Measurements from ENCODE around the gene GRIK3. TPM values are rescaled to one million over a fixed set of nuclear protein-coding genes. Genes with fewer than 3 reads are reported as not detected.

GRIK3 gene
- total RNA-seq, 1 donor from 2014 or later, result not detected

- Mint-ChIP-seq H3K27ac (no peak overlapping the region), H3K36me3 (no peaks in the 10 kb centered on the region), H3K4me1 (no peaks in the 10 kb centered on the region), H3K4me3 (no peak overlapping the region), H3K27me3 (ENCODE audit: low read depth) (peaks cover 43% of the 10 kb centered on the region), H3K9me3 (peaks cover 4% of the 10 kb centered on the region)
- no peak for DNase-seq (ENCODE audit: low spot score in 2 of 2, unreplicated experiment in 2 of 2)
- TF ChIP-seq CTCF (IDR thresholded peaks at IDR 0.05; ENCODE audit: unreplicated experiment), result no peak
Measured at GRCh38 chr1:36982709-36983108, 51.6 kb downstream of the GRIK3 start.

GRCh38 chr1:36981771-36982622 is 52.3 kb downstream of the GRIK3 start:
- no peak for DNase-seq (ENCODE audit: low spot score in 2 of 2, unreplicated experiment in 2 of 2)
- no peak for TF ChIP-seq CTCF (IDR thresholded peaks at IDR 0.05; ENCODE audit: unreplicated experiment)
- H3K27ac Mint-ChIP-seq, result no peak overlapping the region
- H3K4me1 Mint-ChIP-seq, result no peaks in the 10 kb centered on the region
- H3K9me3 Mint-ChIP-seq, result peaks cover 4% of the 10 kb centered on the region
- no peak overlapping the region for H3K4me3 Mint-ChIP-seq
- peaks cover 43% of the 10 kb centered on the region for H3K27me3 Mint-ChIP-seq (ENCODE audit: low read depth)
- no peaks in the 10 kb centered on the region for H3K36me3 Mint-ChIP-seq

- Mint-ChIP-seq H3K36me3 (no peaks in the 10 kb centered on the region), H3K27me3 (ENCODE audit: low read depth) (peaks cover 42% of the 10 kb centered on the region), H3K4me3 (no peak overlapping the region), H3K4me1 (no peaks in the 10 kb centered on the region), H3K9me3 (peaks cover 4% of the 10 kb centered on the region), H3K27ac (no peak overlapping the region)
- DNase-seq (ENCODE audit: low spot score in 2 of 2, unreplicated experiment in 2 of 2), result no peak
- no peak for TF ChIP-seq CTCF (IDR thresholded peaks at IDR 0.05; ENCODE audit: unreplicated experiment)
Measured at GRCh38 chr1:36981126-36981525, 53.2 kb downstream of the GRIK3 start.

- no peak overlapping the region for H3K27ac Mint-ChIP-seq
- no peak for TF ChIP-seq CTCF (IDR thresholded peaks at IDR 0.05; ENCODE audit: unreplicated experiment)
- DNase-seq (ENCODE audit: low spot score in 2 of 2, unreplicated experiment in 2 of 2), result no peak
- H3K36me3 Mint-ChIP-seq, result no peaks in the 10 kb centered on the region
- H3K27me3 Mint-ChIP-seq (ENCODE audit: low read depth), result peaks cover 34% of the 10 kb centered on the region
- H3K9me3 Mint-ChIP-seq, result peaks cover 4% of the 10 kb centered on the region
- H3K4me1 Mint-ChIP-seq, result no peaks in the 10 kb centered on the region
- no peak overlapping the region for H3K4me3 Mint-ChIP-seq
Measured at GRCh38 chr1:36977731-36978406, 56.4 kb downstream of the GRIK3 start.

- H3K27me3 Mint-ChIP-seq (ENCODE audit: low read depth), result peaks cover 34% of the 10 kb centered on the region
- no peak for TF ChIP-seq CTCF (IDR thresholded peaks at IDR 0.05; ENCODE audit: unreplicated experiment)
Measured at GRCh38 chr1:36975642-36976041, 58.7 kb downstream of the GRIK3 start.

More at GRCh38 chr1:36975642-36976041, 58.7 kb downstream of the GRIK3 start:
- H3K4me3 Mint-ChIP-seq, result no peak overlapping the region
- peaks cover 4% of the 10 kb centered on the region for H3K9me3 Mint-ChIP-seq
- no peak overlapping the region for H3K27ac Mint-ChIP-seq
- H3K4me1 Mint-ChIP-seq, result no peaks in the 10 kb centered on the region
- no peaks in the 10 kb centered on the region for H3K36me3 Mint-ChIP-seq
- no peak for DNase-seq (ENCODE audit: low spot score in 2 of 2, unreplicated experiment in 2 of 2)
